HS-5 (cell line): ENCODE measurements around the gene EIF3L.

Source experiments
- DNase-seq: peaks from one replicate; pipeline ENCODE4 v3.0.0-alpha.2; 2012; ENCODE audit warnings: low read depth

Gene EIF3L

DNA sequence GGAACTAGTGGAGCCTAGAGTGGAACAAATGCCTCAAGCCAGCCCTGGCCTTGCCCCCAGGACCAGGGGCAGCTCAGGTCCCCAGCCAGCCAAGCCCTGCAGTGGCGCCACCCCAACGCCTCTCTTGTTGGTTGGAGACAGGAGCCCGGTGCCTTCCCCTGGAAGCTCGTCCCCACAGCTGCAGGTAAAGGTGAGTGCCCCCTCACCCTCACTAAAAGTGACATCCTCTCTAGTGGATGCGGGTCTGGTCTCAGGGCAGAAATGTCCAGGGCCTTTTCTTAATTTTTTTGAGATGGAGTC, 78.4 kb downstream of the EIF3L start:
- no peak for DNase-seq

DNA sequence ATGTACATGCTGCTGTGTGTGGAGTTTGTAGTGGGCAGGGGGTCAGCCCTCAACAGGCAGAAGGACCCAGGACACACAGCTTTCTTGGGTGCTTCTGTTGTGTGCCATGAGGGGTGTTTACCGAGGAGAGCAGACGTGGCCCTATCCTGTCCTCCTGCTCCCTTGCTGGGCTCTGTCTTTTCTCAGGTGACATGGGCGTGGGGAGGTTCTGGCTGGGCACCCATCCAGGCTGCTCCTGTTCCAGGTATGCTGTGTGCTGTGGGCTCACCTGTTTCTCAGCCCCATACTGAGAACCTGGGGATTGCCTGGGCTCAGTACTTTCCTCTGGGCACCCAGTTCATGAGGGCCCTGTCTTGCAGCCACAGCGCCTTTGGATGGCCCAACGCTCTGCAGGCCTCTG, 80.2 kb downstream of the EIF3L start:
- DNase-seq, result no peak

DNA sequence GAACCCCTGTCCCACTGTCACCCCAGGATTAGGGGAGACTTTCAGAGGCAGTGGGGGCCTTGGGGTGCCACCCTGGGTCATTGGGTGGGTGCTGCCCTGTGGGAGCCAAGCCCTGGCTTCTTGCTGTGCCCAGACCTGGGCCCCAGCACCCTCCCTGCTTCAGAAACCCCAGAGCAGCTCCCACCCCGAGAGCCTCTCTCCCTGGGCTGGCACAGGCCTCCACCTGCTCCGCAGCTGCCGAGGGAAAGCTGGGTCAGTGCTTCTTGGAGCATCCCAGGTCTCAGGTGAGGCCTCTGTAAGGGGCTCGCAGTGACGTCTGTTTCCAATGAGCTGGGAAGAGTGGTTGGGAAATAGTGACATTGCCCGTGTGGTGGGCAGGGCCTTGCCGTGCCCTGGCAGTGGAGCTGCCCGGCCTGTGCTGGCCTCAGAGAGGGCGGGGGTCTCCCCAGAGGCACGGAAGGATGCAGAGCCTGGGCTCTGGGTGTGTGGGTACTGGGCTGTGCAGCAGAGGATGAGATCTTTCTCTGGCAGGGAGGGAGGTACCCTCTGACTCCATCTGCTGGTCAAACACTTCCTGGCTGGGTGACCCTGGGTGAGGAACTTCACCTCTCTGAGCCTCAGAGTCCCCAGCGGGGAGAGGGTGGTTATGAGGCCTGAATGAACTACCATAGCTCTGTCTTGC, 81.2 kb downstream of the EIF3L start:
- no peak for DNase-seq

DNA sequence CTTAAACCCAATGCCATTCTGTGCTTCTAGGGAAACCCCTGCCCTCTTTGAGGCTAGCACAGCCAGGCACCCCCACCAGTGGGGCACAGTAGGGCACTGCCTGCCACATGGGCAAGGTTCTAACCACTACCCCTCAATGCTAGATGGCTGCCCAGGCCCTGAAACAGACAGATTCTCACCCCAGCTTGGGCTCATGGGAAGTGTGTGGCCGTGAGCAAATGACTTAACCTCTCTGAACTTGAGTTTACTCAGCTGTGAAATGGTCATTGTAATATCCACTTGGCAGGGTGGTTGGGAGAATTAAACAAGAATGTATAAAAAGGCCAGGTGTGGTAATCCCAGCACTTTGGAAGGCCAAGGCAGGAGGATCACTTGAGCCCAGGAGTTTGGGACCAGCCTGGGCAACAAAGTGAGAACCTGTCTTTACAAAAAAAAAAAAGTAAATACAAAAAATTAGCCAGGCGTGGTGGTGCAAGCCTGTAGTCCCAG, 81.8 kb downstream of the EIF3L start:
- DNase-seq, result no peak

DNA sequence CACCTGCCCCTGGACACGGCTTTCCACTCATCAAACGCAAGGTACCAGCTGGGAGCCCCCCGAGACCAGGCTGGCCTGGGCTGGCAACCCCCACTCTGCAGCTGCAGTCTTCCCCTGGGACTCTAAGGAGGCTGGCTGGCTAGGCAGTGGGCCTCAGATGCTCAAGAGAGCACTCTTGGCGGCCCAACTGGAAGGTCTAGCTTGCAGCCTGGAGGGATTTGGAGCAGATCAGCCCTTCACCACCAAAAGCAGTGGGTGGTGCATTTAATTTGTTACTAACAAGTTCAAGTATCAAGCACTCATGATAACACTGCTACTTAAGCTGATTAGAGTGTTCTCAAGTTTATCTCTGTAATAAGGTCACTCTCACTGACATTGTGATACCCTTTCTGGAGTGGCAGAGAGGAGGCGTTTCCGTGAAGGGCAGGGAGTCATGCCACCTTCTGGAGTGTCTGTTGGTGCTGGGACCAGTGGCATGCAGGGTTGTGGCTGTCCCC, 82.7 kb downstream of the EIF3L start:
- DNase-seq, result no peak

DNA sequence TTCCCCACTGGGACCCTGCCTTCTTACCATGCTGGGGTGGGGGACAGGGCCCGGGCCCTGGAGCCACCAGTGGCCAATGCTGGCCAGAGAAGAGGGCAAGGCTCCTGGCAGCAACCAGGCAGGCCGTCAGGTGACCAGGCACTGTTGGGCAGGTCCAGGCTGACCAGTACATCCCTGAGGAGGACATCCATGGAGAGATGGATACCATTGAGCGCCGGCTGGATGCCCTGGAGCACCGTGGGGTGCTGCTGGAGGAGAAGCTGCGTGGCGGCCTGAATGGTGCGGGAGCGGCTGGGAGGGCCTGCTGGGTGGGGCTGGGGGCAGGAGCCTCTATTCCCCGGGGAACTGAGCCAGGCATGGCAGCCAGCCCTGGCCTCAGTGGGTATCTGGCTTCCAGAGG, 83.2 kb downstream of the EIF3L start:
- no peak for DNase-seq

DNA sequence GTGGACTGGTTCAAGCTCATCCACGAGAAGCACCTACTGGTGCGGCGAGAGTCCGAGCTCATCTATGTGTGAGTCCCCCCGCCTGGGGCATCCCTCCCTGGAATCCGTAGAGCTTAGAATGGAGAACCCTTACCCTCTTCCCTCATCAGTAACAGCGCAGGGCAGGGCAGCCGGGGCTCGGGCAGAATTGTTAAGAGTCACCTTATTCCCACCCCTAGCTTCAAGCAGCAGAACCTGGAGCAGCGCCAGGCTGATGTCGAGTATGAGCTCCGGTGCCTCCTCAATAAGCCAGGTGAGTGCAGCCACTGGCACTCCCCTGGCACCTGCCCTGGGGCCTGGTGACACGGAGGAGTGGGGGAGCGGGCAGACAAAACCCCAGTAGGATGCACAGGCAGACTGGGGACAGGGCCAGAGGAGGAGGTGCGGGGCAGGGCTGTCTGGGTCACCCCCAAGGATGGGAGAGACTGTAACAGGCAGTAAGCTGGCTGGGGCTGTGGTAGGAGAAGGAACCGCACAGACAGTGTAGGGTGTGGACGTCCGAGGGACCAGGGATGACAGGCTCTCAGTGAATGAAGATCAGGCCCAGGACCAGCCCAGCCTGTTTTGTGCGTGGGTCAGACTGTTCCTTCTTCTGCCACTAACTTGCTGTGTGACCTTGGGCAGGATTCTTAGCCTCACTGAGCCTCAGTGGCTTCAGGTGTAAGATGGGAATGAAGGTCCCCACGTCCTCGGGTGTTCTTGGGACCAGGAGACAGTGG, 83.8 kb downstream of the EIF3L start:
- no peak for DNase-seq

DNA sequence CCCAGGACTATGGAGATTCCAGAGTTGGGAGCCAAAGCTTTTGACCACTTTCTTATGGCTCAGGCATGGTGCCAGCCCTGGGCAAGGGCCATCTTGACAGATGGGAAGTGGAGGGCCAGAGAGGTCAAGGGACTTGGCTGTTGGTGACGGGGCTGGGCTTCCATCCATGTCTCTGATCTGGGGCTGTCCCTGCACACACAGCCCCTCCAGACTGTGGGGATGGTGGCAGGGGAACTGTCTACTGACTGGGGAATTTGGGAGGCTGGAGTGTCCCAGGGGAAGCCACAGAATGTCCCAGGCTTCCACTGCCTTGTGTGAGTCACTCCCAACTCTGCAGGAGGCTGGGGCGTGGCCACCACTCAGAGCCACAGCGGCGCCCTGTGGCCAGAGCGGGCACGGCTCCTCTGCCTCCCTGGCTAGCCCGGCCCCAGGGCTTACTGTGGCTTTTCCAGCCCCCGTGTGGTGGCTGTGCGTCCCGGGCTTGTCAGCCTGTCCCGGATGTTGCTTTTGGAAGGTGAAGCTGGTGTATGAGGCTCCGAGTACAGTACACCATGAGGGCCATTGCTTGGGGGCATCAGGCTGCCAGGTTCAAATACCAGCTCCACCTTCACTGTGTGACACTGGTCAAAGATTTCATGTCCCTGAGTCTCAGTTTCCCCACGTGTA, 84.6 kb downstream of the EIF3L start:
- DNase-seq, result peak; percentile 82
